ENCODE data around the gene NDFIP2. TPM values are rescaled to one million over a fixed set of nuclear protein-coding genes. Genes with fewer than 3 reads are reported as not detected.

The NDFIP2 gene
- total RNA-seq, 1 donor from 2014 or later, result 22.7 TPM

DNA sequence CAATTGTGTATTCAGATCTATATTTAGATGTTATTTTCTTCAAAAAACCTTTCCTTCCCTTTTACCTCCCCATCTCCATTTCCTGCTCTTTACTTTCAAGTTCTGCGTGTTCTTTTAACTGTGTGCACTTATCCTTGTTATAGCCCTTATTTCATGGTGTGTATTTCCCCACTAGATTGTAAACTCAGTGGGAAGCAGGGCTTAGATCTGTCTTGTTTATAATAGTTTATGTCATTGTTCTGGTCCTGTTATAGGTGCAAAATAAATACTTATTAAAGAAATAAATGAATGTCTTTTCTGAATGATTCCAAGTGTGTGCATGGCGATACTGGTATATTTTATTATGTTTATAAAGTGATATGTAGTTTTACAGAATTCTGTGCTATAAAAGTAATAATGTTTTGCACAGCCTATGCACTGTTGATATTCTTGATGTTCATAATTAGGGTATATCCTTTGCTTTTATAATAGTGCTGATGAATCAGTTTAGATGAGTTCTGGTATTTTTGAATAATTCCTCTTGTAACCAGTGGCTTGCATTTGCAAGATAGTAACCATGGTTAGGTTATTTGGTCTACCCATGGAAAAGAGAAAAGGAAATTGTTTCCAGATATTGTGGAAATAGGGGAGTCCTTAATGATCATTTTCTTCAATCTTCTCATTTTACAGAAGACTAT is 12.1 kb downstream of the NDFIP2 start:
- Mint-ChIP-seq H3K36me3 (ENCODE audit: low read depth) (peaks cover 4% of the 10 kb centered on the region), H3K4me1 (peaks cover 16% of the 10 kb centered on the region), H3K27ac (ENCODE audit: unreplicated experiment) (no peak overlapping the region), H3K4me3 (no peak overlapping the region), H3K9me3 (no peaks in the 10 kb centered on the region), H3K27me3 (ENCODE audit: low read depth) (no peaks in the 10 kb centered on the region)
- no peak for DNase-seq (ENCODE audit: low read depth, low spot score)
- TF ChIP-seq, protein P1, sequence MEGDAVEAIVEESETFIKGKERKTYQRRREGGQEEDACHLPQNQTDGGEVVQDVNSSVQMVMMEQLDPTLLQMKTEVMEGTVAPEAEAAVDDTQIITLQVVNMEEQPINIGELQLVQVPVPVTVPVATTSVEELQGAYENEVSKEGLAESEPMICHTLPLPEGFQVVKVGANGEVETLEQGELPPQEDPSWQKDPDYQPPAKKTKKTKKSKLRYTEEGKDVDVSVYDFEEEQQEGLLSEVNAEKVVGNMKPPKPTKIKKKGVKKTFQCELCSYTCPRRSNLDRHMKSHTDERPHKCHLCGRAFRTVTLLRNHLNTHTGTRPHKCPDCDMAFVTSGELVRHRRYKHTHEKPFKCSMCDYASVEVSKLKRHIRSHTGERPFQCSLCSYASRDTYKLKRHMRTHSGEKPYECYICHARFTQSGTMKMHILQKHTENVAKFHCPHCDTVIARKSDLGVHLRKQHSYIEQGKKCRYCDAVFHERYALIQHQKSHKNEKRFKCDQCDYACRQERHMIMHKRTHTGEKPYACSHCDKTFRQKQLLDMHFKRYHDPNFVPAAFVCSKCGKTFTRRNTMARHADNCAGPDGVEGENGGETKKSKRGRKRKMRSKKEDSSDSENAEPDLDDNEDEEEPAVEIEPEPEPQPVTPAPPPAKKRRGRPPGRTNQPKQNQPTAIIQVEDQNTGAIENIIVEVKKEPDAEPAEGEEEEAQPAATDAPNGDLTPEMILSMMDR (conservative IDR thresholded peaks at IDR 0.05), result no peak

DNA sequence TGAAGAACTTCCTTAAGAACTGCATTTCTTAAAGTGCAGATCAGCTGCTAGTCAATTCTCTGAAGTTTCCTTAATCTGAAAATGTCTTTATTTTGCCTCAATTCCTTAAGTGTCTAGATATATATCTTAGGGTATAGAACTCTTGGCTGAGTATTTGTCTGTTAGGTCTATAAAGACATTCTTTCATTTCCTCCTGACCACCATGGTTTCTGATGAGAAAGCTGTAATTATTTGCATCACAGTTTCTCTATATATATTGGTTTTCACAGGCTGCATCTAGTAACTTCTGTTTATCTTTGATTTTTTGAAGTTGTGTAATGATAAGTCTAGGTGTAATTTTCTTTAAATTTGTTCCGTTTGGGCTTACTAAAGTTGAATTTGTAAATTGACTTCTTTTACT is 15.2 kb downstream of the NDFIP2 start:
- H3K4me1 Mint-ChIP-seq, result peaks cover 15% of the 10 kb centered on the region
- H3K9me3 Mint-ChIP-seq, result peaks cover 9% of the 10 kb centered on the region
- TF ChIP-seq, protein P1 (conservative IDR thresholded peaks at IDR 0.05), result no peak
- no peak for DNase-seq (ENCODE audit: low read depth, low spot score)
- no peaks in the 10 kb centered on the region for H3K27me3 Mint-ChIP-seq (ENCODE audit: low read depth)
- H3K27ac Mint-ChIP-seq (ENCODE audit: unreplicated experiment), result no peak overlapping the region
- H3K36me3 Mint-ChIP-seq (ENCODE audit: low read depth), result peaks cover 21% of the 10 kb centered on the region
- H3K4me3 Mint-ChIP-seq, result no peak overlapping the region

DNA sequence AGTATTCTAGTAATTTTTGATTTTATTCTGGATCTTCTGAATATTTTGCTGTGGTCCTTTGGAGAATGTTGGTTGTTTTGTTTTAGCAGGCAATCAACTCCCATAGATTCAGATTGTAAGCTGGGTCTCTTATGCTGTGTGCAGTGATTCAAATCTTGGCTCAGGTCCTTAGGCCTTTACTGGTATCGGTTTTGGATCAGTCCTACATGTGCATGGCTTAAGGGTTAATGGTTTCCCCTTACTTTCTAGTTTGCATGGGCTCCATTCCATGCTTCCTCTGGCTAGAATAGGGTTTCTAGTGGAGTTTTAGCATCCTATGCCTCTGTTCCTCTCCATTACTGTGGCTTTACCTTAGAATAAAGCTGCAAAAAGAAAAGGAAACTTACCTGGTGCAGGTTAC is 16.1 kb downstream of the NDFIP2 start:
- H3K36me3 Mint-ChIP-seq (ENCODE audit: low read depth), result peaks cover 22% of the 10 kb centered on the region
- TF ChIP-seq, protein P1 (conservative IDR thresholded peaks at IDR 0.05), result no peak
- H3K27ac Mint-ChIP-seq (ENCODE audit: unreplicated experiment), result no peak overlapping the region
- peaks cover 10% of the 10 kb centered on the region for H3K9me3 Mint-ChIP-seq
- H3K4me1 Mint-ChIP-seq, result peaks cover 11% of the 10 kb centered on the region
- no peaks in the 10 kb centered on the region for H3K27me3 Mint-ChIP-seq (ENCODE audit: low read depth)
- no peak overlapping the region for H3K4me3 Mint-ChIP-seq
- DNase-seq (ENCODE audit: low read depth, low spot score), result no peak

DNA sequence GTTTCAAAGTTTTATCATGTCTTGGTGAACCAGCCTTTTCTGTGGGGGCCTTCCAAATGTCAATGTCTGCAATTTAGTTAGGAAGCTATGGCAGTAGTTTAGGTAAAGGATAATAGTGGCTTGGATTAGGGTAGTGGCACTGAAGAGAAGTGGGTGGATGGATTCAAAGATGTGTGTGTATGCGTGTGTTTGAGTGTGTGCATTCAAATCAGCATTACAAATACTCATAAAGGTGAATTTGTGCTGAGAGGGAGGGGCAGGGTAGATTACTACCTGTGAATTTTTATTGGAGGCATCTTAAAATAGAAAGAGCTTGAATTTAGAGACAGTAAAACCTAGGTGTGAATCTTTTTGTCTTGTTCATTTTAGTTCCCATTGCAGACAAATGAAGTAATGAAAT is 16.9 kb downstream of the NDFIP2 start:
- Mint-ChIP-seq H3K27me3 (ENCODE audit: low read depth) (no peaks in the 10 kb centered on the region), H3K27ac (ENCODE audit: unreplicated experiment) (no peak overlapping the region), H3K4me1 (peaks cover 13% of the 10 kb centered on the region), H3K9me3 (peaks cover 10% of the 10 kb centered on the region), H3K36me3 (ENCODE audit: low read depth) (peaks cover 22% of the 10 kb centered on the region), H3K4me3 (no peak overlapping the region)
- DNase-seq (ENCODE audit: low read depth, low spot score), result no peak
- TF ChIP-seq, protein P1 (conservative IDR thresholded peaks at IDR 0.05), result no peak

DNA sequence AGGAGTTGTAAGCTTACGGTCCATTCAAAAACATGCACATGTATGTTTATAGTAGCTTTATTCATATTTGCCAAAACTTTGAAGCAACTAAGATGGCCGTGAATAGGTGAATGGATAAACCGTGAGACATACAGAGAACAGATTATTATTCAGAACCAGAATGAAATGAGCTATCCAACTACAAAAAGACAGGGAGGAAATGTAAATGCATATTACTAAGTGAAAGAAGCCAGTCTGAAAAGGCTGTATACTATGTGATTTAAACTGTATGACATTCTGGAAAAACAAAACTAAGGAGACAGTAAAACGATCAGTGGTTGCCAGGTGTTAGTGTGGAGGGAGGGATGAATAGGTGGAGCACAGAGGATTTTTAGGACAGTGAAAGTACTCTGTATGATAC is 19.9 kb downstream of the NDFIP2 start:
- H3K4me3 Mint-ChIP-seq, result no peak overlapping the region
- TF ChIP-seq, protein P1 (conservative IDR thresholded peaks at IDR 0.05), result no peak
- H3K27me3 Mint-ChIP-seq (ENCODE audit: low read depth), result no peaks in the 10 kb centered on the region
- no peak for DNase-seq (ENCODE audit: low read depth, low spot score)
- H3K36me3 Mint-ChIP-seq (ENCODE audit: low read depth), result peaks cover 22% of the 10 kb centered on the region
- peaks cover 10% of the 10 kb centered on the region for H3K9me3 Mint-ChIP-seq
- peaks cover 8% of the 10 kb centered on the region for H3K4me1 Mint-ChIP-seq
- H3K27ac Mint-ChIP-seq (ENCODE audit: unreplicated experiment), result no peak overlapping the region

Measured in neural crest cell (in vitro differentiated cells).